Neural cell (in vitro differentiated cells): Measurements from ENCODE around the gene STPG4. TPM values are rescaled to one million over a fixed set of nuclear protein-coding genes. Genes with fewer than 3 reads are reported as not detected.

Experiments
- H2AFZ ChIP-seq: fragments of 200-600, 300-800 bp; sonication (generic), shearing (Covaris generic); 2 replicates; pipeline ENCODE4 v1.6.0; 2014; ENCODE audit warnings: low read depth, mild to moderate bottlenecking, antibody characterized with exemption, low read length, moderate library complexity
- H3F3A ChIP-seq: fragments of 200-600 bp; shearing (Covaris generic); 2 replicates; pipeline ENCODE4 v1.6.1; 2016; ENCODE audit warnings: mild to moderate bottlenecking, moderate library complexity, mixed read lengths, antibody characterized with exemption, low read length; ENCODE audit not compliant: insufficient read depth, poor library complexity, severe bottlenecking
- H3K27ac ChIP-seq: fragments of 200-600, 300-800 bp; sonication (generic), shearing (Covaris generic); 2 replicates; pipeline ENCODE4 v1.5.1; 2014; ENCODE audit warnings: mild to moderate bottlenecking, low read length, moderate library complexity
- H3K27me3 ChIP-seq: fragments of 300-800, 200-600 bp; sonication (generic), shearing (Covaris generic); 2 replicates; pipeline ENCODE4 v1.6.0; 2014; ENCODE audit warnings: mild to moderate bottlenecking, low read depth, low read length, moderate library complexity; ENCODE audit not compliant: insufficient read depth
- H3K36me3 ChIP-seq: fragments of 300-800, 200-600 bp; sonication (generic), shearing (Covaris generic); 2 replicates; pipeline ENCODE4 v1.5.1; 2014; ENCODE audit warnings: mild to moderate bottlenecking, antibody characterized with exemption, low read length, moderate library complexity; ENCODE audit not compliant: insufficient read depth
- H3K4me2 ChIP-seq: fragments of 300-800, 200-600 bp; sonication (generic), shearing (Covaris generic); 2 replicates; pipeline ENCODE4 v1.6.0; 2014; ENCODE audit warnings: mild to moderate bottlenecking, low read length
- H3K4me3 ChIP-seq: fragments of 300-800, 200-600 bp; sonication (generic), shearing (Covaris generic); 2 replicates; pipeline ENCODE4 v1.5.1; 2014; ENCODE audit warnings: mild to moderate bottlenecking, low read length, moderate library complexity
- H3K79me2 ChIP-seq: fragments of 200-600 bp; shearing (Covaris generic); replicated peaks from 2 replicates; pipeline ENCODE4 v1.6.0; 2014; ENCODE audit warnings: mild to moderate bottlenecking, low read length, moderate library complexity; ENCODE audit not compliant: insufficient read depth
- H3K9ac ChIP-seq: fragments of 300-800, 200-600 bp; sonication (generic), shearing (Covaris generic); 2 replicates; pipeline ENCODE4 v1.6.1; 2016; ENCODE audit warnings: mild to moderate bottlenecking, low read length, mixed read lengths
- H3K9me2 ChIP-seq: fragments of 200-600 bp; shearing (Covaris generic); 2 replicates; pipeline ENCODE4 v1.6.1; 2016; ENCODE audit warnings: mild to moderate bottlenecking, low read length, mixed read lengths; ENCODE audit not compliant: insufficient read depth
- H3K9me3 ChIP-seq: fragments of 200-600, 300-800 bp; sonication (generic), shearing (Covaris generic); 2 replicates; pipeline ENCODE4 v1.6.1; 2016; ENCODE audit warnings: mild to moderate bottlenecking, mixed run types, low read length, moderate library complexity, mixed read lengths
- H4K20me1 ChIP-seq: fragments of 200-600 bp; shearing (Covaris generic); 2 replicates; pipeline ENCODE4 v1.6.1; 2016; ENCODE audit warnings: mild to moderate bottlenecking, mixed run types; ENCODE audit not compliant: insufficient read depth
- EP300 ChIP-seq: fragments of 450-650 bp; conservative IDR thresholded peaks from 2 replicates; pipeline ENCODE4 v1.6.1; 2014; ENCODE audit warnings: antibody characterized with exemption, mild to moderate bottlenecking, moderate library complexity; ENCODE audit not compliant: poor library complexity, severe bottlenecking
- EZH2 ChIP-seq: fragments of 200-600, 300-800 bp; shearing (Covaris generic), sonication (generic); IDR thresholded peaks from 2 replicates; pipeline ENCODE4 v1.6.1; 2014; ENCODE audit warnings: antibody characterized with exemption, low read length, borderline replicate concordance, mild to moderate bottlenecking; ENCODE audit not compliant: insufficient read depth, poor library complexity, severe bottlenecking
- MXI1 ChIP-seq: fragments of 450-650 bp; conservative IDR thresholded peaks from 2 replicates; pipeline ENCODE4 v1.6.1; 2014; ENCODE audit warnings: antibody characterized with exemption, mild to moderate bottlenecking; ENCODE audit not compliant: poor library complexity, severe bottlenecking
- POLR2AphosphoS5 ChIP-seq: IDR thresholded peaks from 2 replicates; pipeline ENCODE4 v1.6.1; 2012
- RAD21 ChIP-seq: fragments of 450-650 bp; conservative IDR thresholded peaks from 2 replicates; pipeline ENCODE4 v1.6.1; 2014; ENCODE audit warnings: antibody characterized with exemption, mild to moderate bottlenecking, moderate library complexity
- SMC3 ChIP-seq: fragments of 450-650 bp; conservative IDR thresholded peaks from 2 replicates; pipeline ENCODE4 v1.6.1; 2014; ENCODE audit warnings: antibody characterized with exemption, mild to moderate bottlenecking, moderate library complexity; ENCODE audit not compliant: poor library complexity
- TAF1 ChIP-seq: IDR thresholded peaks from 2 replicates; pipeline ENCODE4 v1.6.1; 2012; ENCODE audit warnings: low read depth
- polyA plus RNA-seq: library from polyadenylated mRNA; depleted of rRNA; stranded (reverse); fragments of >200 nt; gene quantifications from 2 replicates; pipeline ENCODE4 v1.2.3, GENCODE V29; 2014
- TF ChIP-seq, protein P1 (sequence below): fragments of 450-650 bp; IDR thresholded peaks from 2 replicates; pipeline ENCODE4 v1.5.1; 2014; ENCODE audit warnings: antibody characterized with exemption, mild to moderate bottlenecking, moderate library complexity; ENCODE audit not compliant: poor library complexity, severe bottlenecking
- TF ChIP-seq, protein P2 (sequence below): IDR thresholded peaks from 2 replicates; pipeline ENCODE4 v1.6.1; 2012; ENCODE audit warnings: borderline replicate concordance

STPG4 gene
- polyA plus RNA-seq, 1 donor from 2014 or later = not detected

DNA sequence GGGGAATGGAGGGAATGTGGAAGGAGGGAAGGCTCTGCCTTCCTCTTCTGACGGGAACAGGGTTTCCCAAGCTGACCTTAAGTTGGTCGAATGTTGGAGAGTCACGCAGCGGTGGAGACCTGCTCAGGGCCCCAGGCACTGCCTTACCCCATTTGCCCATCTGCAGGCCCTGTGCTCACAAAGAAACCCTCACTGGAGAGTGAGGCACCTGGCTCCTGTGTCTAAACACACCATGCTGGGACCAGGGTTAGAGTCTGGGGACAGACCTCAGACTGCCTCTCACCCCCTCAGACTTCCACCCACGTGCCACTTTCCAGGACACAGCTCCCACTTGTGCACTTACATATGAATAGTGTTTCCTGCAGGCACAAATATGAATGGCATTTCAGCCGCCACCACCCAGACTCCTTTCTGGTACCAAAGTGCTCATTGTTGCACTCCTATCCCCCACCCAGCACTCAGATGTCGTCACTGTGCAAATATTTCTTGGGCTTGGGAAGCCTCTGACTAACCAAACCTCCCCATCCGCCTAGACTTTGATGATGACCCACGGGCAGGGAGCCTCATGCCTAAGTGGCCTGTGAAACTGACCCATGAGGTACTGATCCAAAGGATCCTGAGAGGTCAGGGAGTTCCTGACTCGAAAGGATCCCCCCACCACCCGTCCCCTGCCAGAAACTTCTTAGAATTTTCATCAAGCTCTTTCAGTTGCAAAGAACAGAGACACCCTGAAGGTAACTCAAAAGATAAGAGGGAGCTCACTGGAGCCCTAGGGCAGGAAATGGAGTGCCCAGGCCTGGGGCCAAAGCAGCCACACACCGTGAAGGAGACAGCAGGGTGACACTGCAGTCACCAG is 78.3 kb downstream of the STPG4 start:
- Histone ChIP-seq H3K9me2 (no peaks in the 10 kb centered on the region), H2AFZ (no peak overlapping the region), H4K20me1 (no peaks in the 10 kb centered on the region), H3K4me2 (no peak overlapping the region), H3K27me3 (no peaks in the 10 kb centered on the region), H3F3A (no peaks in the 10 kb centered on the region), H3K9me3 (no peaks in the 10 kb centered on the region), H3K36me3 (no peaks in the 10 kb centered on the region), H3K79me2 (no peaks in the 10 kb centered on the region), H3K4me3 (no peak overlapping the region), H3K27ac (no peak overlapping the region), H3K9ac (no peak overlapping the region)
- TF ChIP-seq POLR2AphosphoS5 (no peak), TAF1 (no peak), MXI1 (no peak), EP300 (no peak), RAD21 (no peak)
- TF ChIP-seq, protein P1, sequence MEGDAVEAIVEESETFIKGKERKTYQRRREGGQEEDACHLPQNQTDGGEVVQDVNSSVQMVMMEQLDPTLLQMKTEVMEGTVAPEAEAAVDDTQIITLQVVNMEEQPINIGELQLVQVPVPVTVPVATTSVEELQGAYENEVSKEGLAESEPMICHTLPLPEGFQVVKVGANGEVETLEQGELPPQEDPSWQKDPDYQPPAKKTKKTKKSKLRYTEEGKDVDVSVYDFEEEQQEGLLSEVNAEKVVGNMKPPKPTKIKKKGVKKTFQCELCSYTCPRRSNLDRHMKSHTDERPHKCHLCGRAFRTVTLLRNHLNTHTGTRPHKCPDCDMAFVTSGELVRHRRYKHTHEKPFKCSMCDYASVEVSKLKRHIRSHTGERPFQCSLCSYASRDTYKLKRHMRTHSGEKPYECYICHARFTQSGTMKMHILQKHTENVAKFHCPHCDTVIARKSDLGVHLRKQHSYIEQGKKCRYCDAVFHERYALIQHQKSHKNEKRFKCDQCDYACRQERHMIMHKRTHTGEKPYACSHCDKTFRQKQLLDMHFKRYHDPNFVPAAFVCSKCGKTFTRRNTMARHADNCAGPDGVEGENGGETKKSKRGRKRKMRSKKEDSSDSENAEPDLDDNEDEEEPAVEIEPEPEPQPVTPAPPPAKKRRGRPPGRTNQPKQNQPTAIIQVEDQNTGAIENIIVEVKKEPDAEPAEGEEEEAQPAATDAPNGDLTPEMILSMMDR = no peak

DNA sequence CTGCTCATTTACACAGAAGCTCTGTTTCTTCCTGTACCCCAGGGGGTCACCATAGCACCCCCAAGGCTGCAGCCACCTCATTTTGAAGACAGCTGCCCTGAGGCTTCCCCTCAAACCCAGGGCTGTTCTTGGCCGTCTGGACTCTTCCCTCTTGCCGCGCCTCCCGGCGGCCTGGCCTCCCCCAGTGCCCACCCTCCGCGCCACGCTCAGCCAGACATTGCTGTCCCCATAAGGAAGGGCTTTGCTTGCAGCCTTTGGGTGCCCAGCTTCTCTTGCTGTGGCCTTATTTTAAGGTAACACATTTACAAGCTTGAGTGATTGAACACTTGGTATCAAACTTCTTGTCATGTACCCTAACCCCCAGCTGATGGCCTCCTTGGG is 79.0 kb downstream of the STPG4 start:
- Histone ChIP-seq H2AFZ (no peak overlapping the region), H3K4me2 (no peak overlapping the region), H3K9me3 (no peaks in the 10 kb centered on the region), H3F3A (no peaks in the 10 kb centered on the region), H3K79me2 (no peaks in the 10 kb centered on the region), H3K27me3 (no peaks in the 10 kb centered on the region), H3K27ac (no peak overlapping the region), H3K4me3 (no peak overlapping the region), H3K36me3 (no peaks in the 10 kb centered on the region), H3K9ac (no peak overlapping the region), H3K9me2 (no peaks in the 10 kb centered on the region), H4K20me1 (no peaks in the 10 kb centered on the region)
- TF ChIP-seq SMC3 = no peak
- no peak for TF ChIP-seq EP300
- TF ChIP-seq MXI1 = no peak
- TF ChIP-seq EZH2 = no peak

DNA sequence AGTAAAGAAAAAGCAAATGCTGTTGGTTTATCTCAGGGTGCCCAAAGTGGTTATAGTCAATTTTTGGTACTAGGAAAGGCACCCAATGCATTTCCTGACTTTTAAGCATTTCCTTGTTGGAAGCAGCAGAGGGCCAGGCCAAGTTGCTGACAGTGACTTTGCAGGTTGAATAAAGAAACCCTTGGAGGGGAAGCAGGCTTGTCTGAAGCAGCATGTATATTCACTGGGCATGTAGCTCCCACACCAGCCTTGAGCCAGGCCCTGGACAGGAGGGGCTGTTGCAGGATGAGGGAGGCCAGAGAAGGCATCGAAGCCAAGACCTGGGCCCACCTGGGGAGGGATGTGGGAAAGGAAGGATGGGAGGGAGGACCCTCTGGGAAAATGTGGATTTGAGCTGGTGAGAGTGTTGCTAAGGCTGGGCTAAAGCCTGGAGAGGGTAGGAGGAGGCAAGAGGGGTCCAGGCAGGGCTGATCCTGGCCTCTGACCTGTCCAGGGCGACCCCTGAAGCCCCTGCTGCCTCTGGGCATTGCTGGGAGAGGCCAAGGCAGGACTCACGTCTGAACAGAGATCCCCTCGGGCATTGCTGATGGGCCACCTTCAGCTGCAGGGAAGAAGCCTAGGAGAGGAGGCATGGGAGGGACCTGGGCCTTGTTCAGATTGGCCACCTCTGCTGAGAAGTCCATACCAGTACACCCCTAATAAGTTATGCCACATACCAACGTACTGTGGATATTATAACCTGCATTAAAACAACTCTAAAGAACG is 79.6 kb downstream of the STPG4 start:
- no peaks in the 10 kb centered on the region for H3F3A ChIP-seq
- TF ChIP-seq, protein P2, sequence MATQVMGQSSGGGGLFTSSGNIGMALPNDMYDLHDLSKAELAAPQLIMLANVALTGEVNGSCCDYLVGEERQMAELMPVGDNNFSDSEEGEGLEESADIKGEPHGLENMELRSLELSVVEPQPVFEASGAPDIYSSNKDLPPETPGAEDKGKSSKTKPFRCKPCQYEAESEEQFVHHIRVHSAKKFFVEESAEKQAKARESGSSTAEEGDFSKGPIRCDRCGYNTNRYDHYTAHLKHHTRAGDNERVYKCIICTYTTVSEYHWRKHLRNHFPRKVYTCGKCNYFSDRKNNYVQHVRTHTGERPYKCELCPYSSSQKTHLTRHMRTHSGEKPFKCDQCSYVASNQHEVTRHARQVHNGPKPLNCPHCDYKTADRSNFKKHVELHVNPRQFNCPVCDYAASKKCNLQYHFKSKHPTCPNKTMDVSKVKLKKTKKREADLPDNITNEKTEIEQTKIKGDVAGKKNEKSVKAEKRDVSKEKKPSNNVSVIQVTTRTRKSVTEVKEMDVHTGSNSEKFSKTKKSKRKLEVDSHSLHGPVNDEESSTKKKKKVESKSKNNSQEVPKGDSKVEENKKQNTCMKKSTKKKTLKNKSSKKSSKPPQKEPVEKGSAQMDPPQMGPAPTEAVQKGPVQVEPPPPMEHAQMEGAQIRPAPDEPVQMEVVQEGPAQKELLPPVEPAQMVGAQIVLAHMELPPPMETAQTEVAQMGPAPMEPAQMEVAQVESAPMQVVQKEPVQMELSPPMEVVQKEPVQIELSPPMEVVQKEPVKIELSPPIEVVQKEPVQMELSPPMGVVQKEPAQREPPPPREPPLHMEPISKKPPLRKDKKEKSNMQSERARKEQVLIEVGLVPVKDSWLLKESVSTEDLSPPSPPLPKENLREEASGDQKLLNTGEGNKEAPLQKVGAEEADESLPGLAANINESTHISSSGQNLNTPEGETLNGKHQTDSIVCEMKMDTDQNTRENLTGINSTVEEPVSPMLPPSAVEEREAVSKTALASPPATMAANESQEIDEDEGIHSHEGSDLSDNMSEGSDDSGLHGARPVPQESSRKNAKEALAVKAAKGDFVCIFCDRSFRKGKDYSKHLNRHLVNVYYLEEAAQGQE = no peak
- TF ChIP-seq SMC3 = no peak
- no peak for TF ChIP-seq TAF1
- TF ChIP-seq MXI1 = no peak
- TF ChIP-seq EZH2 = no peak
- TF ChIP-seq, protein P1 = no peak
- TF ChIP-seq POLR2AphosphoS5 = no peak
- TF ChIP-seq EP300 = no peak
- TF ChIP-seq RAD21 = no peak
- H3K4me3 ChIP-seq = no peak overlapping the region
- H3K36me3 ChIP-seq = no peaks in the 10 kb centered on the region
- H2AFZ ChIP-seq = no peak overlapping the region
- no peak overlapping the region for H3K9ac ChIP-seq
- H3K9me2 ChIP-seq = no peaks in the 10 kb centered on the region
- H3K79me2 ChIP-seq = no peaks in the 10 kb centered on the region
- no peak overlapping the region for H3K4me2 ChIP-seq
- no peaks in the 10 kb centered on the region for H4K20me1 ChIP-seq
- no peak overlapping the region for H3K27ac ChIP-seq
- H3K27me3 ChIP-seq = no peaks in the 10 kb centered on the region
- no peaks in the 10 kb centered on the region for H3K9me3 ChIP-seq
